WTC11 (cell line): ENCODE data around the gene MED10.

ENCODE experiments used
- ATF1 ChIP-seq: sonication (generic); formaldehyde crosslinking; IDR thresholded peaks from 2 replicates; pipeline ENCODE4 v1.8.1; 2023; ENCODE audit warnings: mild to moderate bottlenecking, moderate library complexity, missing genetic modification reagents
- CREM ChIP-seq: sonication (generic); formaldehyde crosslinking; IDR thresholded peaks from 2 replicates; pipeline ENCODE4 v1.8.1; 2022; ENCODE audit warnings: mild to moderate bottlenecking, missing genetic modification reagents, moderate library complexity
- FOXP1 ChIP-seq: sonication (generic); formaldehyde crosslinking; IDR thresholded peaks from 2 replicates; pipeline ENCODE4 v1.8.0; 2022; ENCODE audit warnings: missing genetic modification reagents, mild to moderate bottlenecking, moderate library complexity, borderline replicate concordance
- IRF2 ChIP-seq: sonication (generic); formaldehyde crosslinking; IDR thresholded peaks from 2 replicates; pipeline ENCODE4 v1.8.0; 2022; ENCODE audit warnings: low read depth, missing genetic modification reagents, borderline replicate concordance
- NFE2L1 ChIP-seq: sonication (generic); formaldehyde crosslinking; IDR thresholded peaks from 2 replicates; pipeline ENCODE4 v1.8.1; 2023; ENCODE audit warnings: missing genetic modification reagents
- NR2C2 ChIP-seq: sonication (generic); formaldehyde crosslinking; IDR thresholded peaks from 2 replicates; pipeline ENCODE4 v1.8.0; 2022; ENCODE audit warnings: mild to moderate bottlenecking, missing genetic modification reagents
- NR3C1 ChIP-seq: sonication (generic); formaldehyde crosslinking; conservative IDR thresholded peaks from 2 replicates; pipeline ENCODE4 v1.8.1; 2023; ENCODE audit warnings: low read depth, mild to moderate bottlenecking, missing genetic modification reagents
- TF ChIP-seq, protein P1 (sequence below): fragments of 200-600 bp; IDR thresholded peaks from 2 replicates; pipeline ENCODE4 v1.8.0; 2022; ENCODE audit warnings: antibody characterized with exemption
- TF ChIP-seq, protein P2 (sequence below): sonication (generic); formaldehyde crosslinking; conservative IDR thresholded peaks from 2 replicates; pipeline ENCODE4 v1.8.1; 2022; ENCODE audit warnings: mild to moderate bottlenecking, missing genetic modification reagents
- TF ChIP-seq, protein P3 (sequence below): sonication (generic); formaldehyde crosslinking; IDR thresholded peaks from 2 replicates; pipeline ENCODE4 v1.8.1; 2022; ENCODE audit warnings: low read depth, mild to moderate bottlenecking, moderate library complexity, missing genetic modification reagents, borderline replicate concordance
- TF ChIP-seq, protein P4 (sequence below): sonication (generic); formaldehyde crosslinking; IDR thresholded peaks from 2 replicates; pipeline ENCODE4 v1.8.0; 2022; ENCODE audit warnings: mild to moderate bottlenecking, missing genetic modification reagents

DNA sequence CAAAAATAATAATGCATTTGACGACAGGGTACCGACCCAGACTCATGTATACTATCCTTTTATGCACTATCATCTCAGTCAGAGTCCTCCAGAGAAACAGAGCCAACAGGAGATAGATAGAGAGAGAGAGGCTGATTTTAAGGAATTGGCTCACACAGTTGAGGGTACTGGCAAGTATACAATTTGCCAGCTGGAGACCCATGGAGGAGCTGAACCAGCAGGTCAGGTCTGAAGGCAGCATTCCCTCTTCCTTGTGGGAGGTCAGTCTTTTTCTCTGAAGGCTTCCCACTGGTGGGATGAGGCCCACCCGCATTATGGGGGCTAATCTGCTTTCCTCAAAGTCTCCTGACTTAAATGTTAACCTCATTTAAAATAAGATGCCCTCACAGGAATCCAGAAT lies 17.3 kb upstream of the MED10 start:
- no peak for TF ChIP-seq IRF2 (CRISPR knock-in tag)
- TF ChIP-seq, protein P1, sequence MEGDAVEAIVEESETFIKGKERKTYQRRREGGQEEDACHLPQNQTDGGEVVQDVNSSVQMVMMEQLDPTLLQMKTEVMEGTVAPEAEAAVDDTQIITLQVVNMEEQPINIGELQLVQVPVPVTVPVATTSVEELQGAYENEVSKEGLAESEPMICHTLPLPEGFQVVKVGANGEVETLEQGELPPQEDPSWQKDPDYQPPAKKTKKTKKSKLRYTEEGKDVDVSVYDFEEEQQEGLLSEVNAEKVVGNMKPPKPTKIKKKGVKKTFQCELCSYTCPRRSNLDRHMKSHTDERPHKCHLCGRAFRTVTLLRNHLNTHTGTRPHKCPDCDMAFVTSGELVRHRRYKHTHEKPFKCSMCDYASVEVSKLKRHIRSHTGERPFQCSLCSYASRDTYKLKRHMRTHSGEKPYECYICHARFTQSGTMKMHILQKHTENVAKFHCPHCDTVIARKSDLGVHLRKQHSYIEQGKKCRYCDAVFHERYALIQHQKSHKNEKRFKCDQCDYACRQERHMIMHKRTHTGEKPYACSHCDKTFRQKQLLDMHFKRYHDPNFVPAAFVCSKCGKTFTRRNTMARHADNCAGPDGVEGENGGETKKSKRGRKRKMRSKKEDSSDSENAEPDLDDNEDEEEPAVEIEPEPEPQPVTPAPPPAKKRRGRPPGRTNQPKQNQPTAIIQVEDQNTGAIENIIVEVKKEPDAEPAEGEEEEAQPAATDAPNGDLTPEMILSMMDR, result no peak
- TF ChIP-seq FOXP1 (CRISPR knock-in tag), result no peak
- TF ChIP-seq, protein P2, sequence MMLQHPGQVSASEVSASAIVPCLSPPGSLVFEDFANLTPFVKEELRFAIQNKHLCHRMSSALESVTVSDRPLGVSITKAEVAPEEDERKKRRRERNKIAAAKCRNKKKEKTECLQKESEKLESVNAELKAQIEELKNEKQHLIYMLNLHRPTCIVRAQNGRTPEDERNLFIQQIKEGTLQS, result no peak
- no peak for TF ChIP-seq NR3C1 (CRISPR knock-in tag)
- TF ChIP-seq CREM (CRISPR knock-in tag), result no peak
- TF ChIP-seq, protein P3, sequence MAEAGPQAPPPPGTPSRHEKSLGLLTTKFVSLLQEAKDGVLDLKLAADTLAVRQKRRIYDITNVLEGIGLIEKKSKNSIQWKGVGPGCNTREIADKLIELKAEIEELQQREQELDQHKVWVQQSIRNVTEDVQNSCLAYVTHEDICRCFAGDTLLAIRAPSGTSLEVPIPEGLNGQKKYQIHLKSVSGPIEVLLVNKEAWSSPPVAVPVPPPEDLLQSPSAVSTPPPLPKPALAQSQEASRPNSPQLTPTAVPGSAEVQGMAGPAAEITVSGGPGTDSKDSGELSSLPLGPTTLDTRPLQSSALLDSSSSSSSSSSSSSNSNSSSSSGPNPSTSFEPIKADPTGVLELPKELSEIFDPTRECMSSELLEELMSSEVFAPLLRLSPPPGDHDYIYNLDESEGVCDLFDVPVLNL (CRISPR knock-in tag), result no peak
- TF ChIP-seq NFE2L1, result no peak
- no peak for TF ChIP-seq NR2C2
- TF ChIP-seq, protein P4, sequence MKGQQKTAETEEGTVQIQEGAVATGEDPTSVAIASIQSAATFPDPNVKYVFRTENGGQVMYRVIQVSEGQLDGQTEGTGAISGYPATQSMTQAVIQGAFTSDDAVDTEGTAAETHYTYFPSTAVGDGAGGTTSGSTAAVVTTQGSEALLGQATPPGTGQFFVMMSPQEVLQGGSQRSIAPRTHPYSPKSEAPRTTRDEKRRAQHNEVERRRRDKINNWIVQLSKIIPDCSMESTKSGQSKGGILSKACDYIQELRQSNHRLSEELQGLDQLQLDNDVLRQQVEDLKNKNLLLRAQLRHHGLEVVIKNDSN (CRISPR knock-in tag), result no peak
- TF ChIP-seq ATF1 (CRISPR knock-in tag), result no peak
